Measurements from ENCODE around the gene DNAJC17. TPM values are rescaled to one million over a fixed set of nuclear protein-coding genes. Genes with fewer than 3 reads are reported as not detected.

Gene DNAJC17
- total RNA-seq, 1 donor from 2014 or later = 17.3 TPM

GRCh38 chr15:40766194-40766815, 41.0 kb downstream of the DNAJC17 start:
- DNase-seq = no peak

- DNase-seq = peak; percentile 21
These were observed 42.6 kb downstream of the DNAJC17 start for GRCh38 chr15:40764629-40765103.

DNA sequence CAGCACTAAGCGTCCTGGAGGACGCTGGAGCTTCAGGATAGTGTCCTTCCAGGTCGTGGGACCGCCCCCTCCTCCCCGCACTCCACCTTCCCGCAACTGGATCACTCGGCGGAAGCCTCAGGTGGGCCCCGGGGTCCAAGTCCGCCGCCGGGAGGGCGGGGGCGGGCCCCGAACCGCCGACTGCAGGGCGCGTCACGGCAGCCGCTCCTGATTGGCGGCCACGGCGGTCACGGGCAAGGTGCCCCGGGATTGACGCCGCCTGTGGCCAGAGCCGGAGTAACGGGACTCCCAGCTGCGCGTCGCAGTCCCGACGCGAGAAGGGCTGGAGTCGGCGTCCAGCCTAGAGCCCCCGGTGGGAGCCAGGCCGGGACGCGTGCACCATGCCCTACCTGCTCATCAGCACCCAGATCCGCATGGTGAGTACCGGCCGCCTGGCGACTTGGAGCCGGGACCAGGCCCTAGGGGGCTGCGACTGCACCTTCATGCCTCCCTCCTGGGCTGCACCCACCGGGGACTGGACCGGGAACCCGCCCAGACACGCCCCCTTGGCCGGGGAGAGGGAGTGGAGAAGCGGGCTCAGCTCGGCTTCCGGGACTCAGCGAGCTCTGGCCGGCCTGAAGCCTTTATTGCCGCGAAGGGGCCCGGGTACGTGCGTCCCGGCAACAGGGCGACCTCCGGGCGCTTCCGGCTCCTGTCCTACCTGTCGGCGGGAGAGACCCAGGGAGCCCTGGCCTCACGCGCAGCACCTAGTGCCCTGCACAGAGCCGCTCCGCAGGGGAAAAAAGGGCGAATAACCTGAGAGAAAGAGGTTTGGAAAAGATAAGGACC, 43.3 kb downstream of the DNAJC17 start, which contains the start of gene GCHFR:
TSS of gene GCHFR (plus strand) at position 268 of the 828 bp plus-strand sequence. CDS start at position 381, 113 bp downstream.
- DNase-seq = peak; percentile 80

DNA sequence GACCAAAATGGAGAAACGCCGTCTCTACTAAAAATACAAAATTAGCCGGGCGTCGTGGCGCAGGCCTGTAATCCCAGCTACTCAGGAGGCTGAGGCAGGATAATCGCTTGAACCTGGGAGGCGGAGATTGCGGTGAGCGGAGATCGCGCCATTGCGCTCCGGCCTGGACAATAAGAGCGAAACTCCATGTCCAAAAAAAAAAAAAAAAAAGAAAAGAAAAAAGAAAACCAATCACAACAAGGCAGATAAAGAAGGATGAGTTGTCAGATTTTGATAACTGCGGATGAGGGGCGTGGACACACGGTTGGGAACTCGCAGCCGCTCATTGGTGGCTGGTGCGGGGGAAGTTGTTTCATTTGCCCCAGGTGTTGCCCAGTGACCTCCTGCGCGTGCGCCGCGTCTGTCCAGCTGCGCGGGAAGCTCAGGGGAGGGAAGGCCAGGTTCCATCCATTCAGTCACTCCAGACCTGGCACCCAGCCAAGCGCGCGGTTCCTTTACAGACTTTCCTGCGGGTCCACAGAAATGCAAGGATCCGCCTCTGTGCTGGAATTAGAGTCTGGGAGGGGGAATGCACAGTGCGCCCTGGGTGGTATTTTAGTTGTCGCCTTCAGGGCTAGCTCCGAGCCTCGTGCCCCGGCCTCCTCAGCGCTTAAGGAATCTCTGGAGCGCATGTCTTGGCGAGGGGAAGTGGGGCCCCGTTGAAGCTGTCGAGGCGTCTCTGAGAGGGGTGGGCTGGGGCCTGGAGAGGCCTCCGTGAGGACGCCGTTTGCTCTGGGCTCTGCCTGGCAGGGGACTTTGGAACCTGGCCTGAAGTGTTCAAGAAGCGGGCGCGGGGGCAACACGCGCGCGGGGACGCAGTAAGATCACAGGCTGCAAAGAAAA, 44.1 kb downstream of the DNAJC17 start:
- DNase-seq = peak; percentile 86

DNA sequence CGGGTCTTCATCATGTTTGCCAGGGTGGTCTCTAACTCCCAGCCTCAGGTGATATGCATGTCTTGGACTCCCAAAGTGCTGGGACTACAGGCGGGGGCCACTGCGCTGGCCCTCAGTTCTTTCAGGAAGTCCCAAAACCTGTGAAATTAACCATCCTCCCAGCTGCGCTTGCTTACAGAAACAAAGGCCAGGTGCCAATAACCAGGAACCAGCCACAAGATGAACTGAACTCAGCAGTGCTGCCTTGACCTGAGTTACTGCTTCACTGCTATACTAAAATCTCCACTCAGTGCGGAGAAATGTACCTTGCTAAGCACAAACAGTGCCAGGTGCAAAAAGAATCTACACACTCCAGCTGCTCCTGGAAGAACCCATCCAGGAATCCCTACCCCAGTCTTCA, 47.3 kb downstream of the DNAJC17 start:
- DNase-seq = no peak

GRCh38 chr15:40756938-40757337, 50.3 kb downstream of the DNAJC17 start:
- peak; percentile 10 for DNase-seq

DNA sequence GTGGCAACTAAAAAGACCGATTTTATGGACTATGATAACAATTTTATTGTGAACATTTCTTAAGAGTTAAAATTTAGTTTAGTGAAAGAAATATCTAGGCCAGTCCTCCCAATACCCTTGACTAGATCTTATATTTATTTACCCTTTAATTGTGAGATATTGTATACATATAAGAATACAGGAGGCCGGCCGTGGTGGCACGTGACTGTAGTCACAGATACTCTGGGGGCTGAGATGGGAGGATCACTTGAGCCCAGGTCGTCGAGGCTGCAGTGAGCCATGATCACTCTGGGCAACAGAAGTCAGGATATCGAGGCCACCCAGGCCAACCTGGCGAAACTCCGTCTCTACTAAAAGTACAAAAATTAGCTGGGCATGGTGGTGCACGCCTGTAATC, 51.5 kb downstream of the DNAJC17 start:
- no peak for DNase-seq

GRCh38 chr15:40754883-40755811, 52.1 kb downstream of the DNAJC17 start, which contains the start of gene RMDN3:
Gene RMDN3 (minus strand): TSS chr15:40755254. CDS start chr15:40754783, 471 bp downstream.
- peak; percentile 98 for DNase-seq

DNA sequence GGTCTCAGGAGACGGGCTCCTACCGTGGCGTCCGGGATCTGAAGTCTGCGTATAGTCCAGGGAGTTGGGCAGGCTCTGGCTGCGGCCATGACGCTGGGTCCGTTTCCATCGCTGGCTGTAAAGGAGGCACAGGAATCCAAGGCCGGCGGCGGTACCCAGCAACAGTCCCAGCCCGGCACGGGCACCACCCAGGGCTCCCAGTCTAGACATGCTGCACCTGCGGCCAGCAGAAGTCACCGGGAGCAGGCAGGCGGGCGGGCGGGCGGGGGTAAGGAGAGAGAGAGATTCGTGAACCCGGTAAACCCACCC, 52.7 kb downstream of the DNAJC17 start:
- no peak for DNase-seq

DNA sequence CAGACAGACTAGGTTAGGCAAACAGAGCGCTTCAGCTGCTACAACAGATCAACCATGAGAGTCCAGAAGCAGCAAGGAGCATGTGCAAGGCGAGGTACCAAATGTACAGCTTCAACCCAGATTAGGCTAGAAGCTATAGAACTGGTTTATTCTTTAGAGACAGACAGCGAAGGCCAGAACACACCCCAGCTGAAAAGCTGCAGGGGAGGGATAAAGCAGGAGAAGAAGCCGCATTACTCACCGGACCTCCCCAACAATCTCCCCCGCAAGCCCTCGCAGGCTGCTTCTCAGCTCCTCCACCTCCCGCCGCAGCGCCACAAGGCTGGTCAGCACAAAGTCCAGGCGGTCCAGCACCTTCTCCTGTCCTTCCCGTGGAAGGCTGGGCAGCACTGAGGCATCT, 55.5 kb downstream of the DNAJC17 start:
- no peak for DNase-seq

DNA sequence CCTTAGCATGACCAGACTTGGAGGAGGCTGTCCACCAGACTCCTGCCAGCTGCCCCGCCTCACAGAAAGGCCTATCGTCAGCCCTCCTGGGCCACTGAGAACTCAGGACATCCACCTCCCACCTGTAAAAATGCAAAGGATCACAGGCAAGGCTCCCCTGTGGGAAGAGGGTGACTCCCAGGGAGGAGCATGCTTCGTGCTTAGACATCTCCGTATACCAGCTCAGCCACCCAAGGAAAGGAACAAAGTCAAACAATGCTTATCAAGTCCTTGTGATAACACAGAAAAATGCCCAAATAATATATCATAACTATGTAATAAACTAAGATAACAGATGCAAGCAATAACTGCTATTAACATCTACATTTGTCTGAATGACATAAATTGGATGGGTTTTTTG, 56.4 kb downstream of the DNAJC17 start:
- DNase-seq = no peak

DNA sequence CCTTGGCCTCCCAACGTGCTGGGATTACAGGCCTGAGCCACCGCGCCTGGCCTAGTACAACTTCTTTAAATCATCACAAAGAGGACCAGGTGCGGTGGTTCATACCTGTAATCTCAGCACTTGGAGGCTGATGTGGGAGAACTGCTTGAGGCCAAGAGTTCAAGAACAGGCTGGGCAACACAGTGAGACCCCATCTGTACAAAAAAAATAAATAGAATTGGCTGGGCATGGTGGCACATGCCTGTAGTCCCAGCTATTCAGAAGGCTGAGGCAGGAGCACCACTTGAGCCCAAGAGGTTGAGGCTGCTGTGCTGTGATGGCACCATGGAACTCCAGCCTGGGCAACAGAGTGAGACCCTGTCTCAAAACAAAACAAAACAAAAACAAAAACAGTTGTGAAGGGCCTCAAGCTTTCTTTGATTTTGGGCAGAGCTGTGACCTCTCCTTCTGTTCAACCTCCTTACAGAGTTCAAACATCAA, 58.1 kb downstream of the DNAJC17 start:
- no peak for DNase-seq

DNA sequence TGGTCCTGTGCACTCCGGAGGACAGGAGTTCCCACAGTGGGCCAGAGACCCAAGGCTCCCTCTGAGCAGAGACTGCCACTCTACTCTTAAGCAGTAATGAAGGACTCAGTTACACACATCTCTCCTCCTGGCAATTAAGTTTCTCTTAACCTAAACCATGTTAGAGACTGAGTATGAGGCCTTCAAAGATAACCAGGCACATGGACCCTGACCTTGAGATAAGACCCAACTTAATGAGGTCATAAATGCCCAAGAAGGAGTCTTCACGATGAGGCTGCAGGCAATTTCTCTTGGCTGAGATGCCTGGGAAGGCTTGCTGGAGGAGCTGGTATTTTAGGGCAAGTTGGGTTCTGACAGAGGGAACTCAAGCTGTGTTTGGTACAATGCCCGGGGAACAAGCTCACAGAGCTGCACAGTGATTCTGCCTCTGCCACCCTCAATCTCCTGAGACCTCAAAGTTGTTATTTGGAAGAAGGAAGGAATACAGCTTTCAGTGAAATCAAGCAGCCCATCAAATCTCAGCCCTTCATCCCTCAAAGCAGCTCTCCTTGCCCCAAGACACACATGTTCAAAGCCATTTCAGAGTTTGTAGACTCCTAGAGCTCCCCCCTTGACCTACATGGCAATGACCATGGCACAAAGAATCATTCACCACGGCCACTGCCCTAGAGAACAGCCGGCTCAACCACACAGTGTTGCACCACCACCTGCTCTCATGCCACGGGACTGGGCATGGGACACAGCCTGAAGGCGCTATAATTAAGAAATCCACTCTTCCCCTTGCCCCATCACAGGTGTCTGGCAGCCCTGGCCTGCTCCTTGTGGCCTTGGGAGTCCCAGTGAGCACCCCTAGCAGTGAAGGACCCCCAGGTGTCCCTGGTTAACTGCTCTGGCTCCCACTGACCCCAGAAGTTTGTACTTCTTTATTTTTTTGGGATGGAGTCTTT, 59.3 kb downstream of the DNAJC17 start:
- DNase-seq = no peak

DNA sequence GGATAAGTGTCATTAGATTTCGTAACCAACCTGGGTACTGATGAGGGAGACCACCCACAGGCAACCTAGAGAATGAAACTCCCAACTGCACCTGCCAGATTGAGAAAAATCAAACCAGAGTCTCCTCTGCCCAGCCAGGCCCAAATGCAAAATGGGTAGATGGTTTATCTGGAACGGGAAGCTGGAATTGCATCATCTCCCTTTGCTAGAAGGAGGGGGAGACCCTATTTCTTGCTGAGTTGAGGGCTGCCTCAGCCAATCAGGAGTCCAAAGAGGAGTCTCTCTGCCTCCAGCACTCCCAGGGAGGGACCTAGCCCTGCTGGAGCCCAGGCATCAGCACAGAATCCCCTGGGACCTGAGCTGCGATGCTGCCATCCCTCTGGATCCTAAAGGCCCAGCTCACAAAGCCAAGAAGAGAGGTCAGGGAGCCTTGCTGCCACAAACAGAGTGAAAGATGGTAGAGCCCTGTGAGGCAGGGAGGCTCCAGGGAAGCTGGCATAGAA, 60.3 kb downstream of the DNAJC17 start:
- no peak for DNase-seq

- DNase-seq = no peak
These were observed 62.5 kb downstream of the DNAJC17 start for GRCh38 chr15:40744815-40745152.

DNA sequence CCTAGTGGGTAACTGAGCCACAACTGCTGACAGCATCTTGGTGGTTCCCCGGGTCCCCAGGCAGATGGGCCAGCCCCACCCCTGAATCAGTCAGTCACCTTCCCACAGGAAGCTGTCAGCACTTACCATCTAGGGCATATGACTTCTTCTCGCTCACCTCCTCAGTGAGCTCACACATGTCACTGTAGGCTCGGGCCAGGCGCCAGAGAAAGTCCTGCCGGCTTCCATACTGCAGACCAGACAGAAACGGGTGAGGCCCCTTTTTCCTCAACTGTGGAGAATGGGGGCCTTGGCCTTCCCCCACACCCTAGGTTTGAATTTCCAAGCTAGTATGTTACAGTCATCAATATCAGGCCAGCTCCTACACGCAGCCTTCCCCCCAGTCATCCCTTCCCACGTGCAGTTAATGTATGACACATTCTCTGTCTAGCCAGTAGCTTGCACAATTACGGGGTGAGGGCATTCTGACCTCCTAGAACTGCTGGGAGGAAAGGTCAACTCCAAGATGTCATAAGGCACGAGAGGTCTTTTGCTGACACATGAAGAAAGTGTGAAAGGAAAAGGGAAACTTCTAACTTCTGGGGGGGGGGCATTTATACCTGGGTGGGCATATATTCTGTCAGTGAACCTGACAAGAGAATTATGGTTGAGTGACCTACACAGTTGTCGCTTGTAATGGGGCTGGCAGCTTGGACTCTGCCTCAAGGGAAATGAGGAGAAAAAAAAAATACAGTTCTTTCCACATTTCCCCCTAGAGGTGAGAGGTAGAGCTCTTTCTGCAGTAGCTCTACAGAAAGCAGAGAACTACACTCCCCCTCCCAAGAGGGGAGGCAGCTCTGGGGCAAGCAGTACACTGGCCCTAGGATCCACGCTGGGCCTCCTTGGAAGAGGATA, 63.1 kb downstream of the DNAJC17 start:
- no peak for DNase-seq

GRCh38 chr15:40743485-40743901, 63.8 kb downstream of the DNAJC17 start:
- DNase-seq = no peak

GRCh38 chr15:40739854-40740253, 67.4 kb downstream of the DNAJC17 start:
- DNase-seq = no peak

DNA sequence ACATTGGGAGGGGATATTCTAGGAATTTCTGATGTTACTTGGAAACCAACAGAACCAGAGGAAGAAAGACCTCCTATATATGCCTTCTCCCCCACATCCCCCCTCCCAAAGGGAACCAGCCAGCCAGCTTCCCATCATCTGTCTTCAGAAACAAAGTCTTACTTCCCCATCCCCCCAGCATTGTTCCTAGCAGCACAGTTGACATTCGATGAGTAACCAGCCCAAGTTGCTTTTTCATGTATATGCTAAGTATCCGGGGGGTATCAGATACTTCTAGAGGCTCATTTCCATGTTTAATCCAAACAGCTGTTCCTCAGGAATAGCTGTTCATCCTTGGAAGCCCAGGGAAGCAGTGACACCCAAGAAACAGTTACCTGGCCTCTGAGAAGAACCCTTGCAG, 68.2 kb downstream of the DNAJC17 start:
- DNase-seq = no peak

All from tongue (tissue), 2 donors.